IMR-90 (cell line): ENCODE data around the gene ADD2. TPM values are rescaled to one million over a fixed set of nuclear protein-coding genes. Genes with fewer than 3 reads are reported as not detected.

Experiments used
- ATAC-seq: fragments of 200-7000 bp; cut with Tn5 transposase; 2 replicates; pipeline ENCODE4 v1.9.1; 2020; ENCODE audit warnings: low read depth, mild to moderate bottlenecking, moderate library complexity
- BruUV-seq: library from RNA; stranded (reverse); fragments of 400-500 nt; replicated peaks from 2 replicates; lab custom pipeline; 2021; lab: Mats Ljungman, UMichigan
- CTCF ChIA-PET: fragments of 300-600 bp; formaldehyde crosslinking; extraction: SDS; loops from one replicate; lab custom pipeline; 2021; ENCODE audit warnings: antibody characterized with exemption; lab: Yijun Ruan, JAX
- POLR2A ChIA-PET: fragments of 300-600 bp; sonication (Branson Sonifier 250); formaldehyde crosslinking; loops from one replicate; lab custom pipeline; 2022; ENCODE audit warnings: antibody characterized with exemption; ENCODE audit not compliant: unreplicated experiment; lab: Charles Lee
- DNase-seq: peaks from one replicate; pipeline ENCODE4 v3.0.0; 2013
- H2AFZ ChIP-seq: replicated peaks from 2 replicates; pipeline ENCODE3; 2013; ENCODE audit warnings: low read length, mild to moderate bottlenecking; ENCODE audit not compliant: poor library complexity
- H2AK5ac ChIP-seq: 2 replicates; pipeline ENCODE4 v1.6.1; 2013; ENCODE audit warnings: low read depth, low read length, inconsistent platforms
- H2AK9ac ChIP-seq: replicated peaks from 2 replicates; pipeline ENCODE3; 2013; ENCODE audit warnings: mild to moderate bottlenecking, low read depth, low read length, moderate library complexity; ENCODE audit not compliant: poor library complexity
- H2BK120ac ChIP-seq: 2 replicates; pipeline ENCODE4 v1.6.1; 2013; ENCODE audit warnings: low read depth, low read length, inconsistent platforms
- H2BK15ac ChIP-seq: 3 replicates; pipeline ENCODE4 v1.6.1; 2013; ENCODE audit warnings: low read depth, low read length, inconsistent platforms
- H2BK20ac ChIP-seq: 2 replicates; pipeline ENCODE4 v1.6.1; 2013; ENCODE audit warnings: low read depth, mild to moderate bottlenecking, inconsistent platforms, low read length, moderate library complexity
- H2BK5ac ChIP-seq: 2 replicates; pipeline ENCODE4 v1.6.1; 2013; ENCODE audit warnings: mild to moderate bottlenecking, low read depth, low read length, inconsistent platforms; ENCODE audit not compliant: poor library complexity, severe bottlenecking
- H3K14ac ChIP-seq: replicated peaks from 2 replicates; pipeline ENCODE4 v1.6.1; 2013; ENCODE audit warnings: low read depth, low read length, inconsistent platforms
- H3K18ac ChIP-seq: 2 replicates; pipeline ENCODE4 v1.6.1; 2013; ENCODE audit warnings: low read depth, low read length, control low read depth
- H3K23ac ChIP-seq: 2 replicates; pipeline ENCODE4 v1.6.1; 2013; ENCODE audit warnings: low read depth, low read length, inconsistent platforms
- H3K27ac ChIP-seq: 2 replicates; pipeline ENCODE4 v1.5.1; 2013; ENCODE audit warnings: mild to moderate bottlenecking, control low read depth, low read length; ENCODE audit not compliant: insufficient read depth
- H3K27me3 ChIP-seq: 2 replicates; pipeline ENCODE4 v1.6.1; 2013; ENCODE audit warnings: low read length; ENCODE audit not compliant: control insufficient read depth, insufficient read depth
- H3K36me3 ChIP-seq: 2 replicates; pipeline ENCODE4 v1.6.1; 2013; ENCODE audit warnings: low read length, mixed read lengths; ENCODE audit not compliant: control insufficient read depth, insufficient read depth
- H3K4ac ChIP-seq: 2 replicates; pipeline ENCODE4 v1.6.1; 2013; ENCODE audit warnings: low read depth, low read length, inconsistent platforms
- H3K4me1 ChIP-seq: 2 replicates; pipeline ENCODE4 v1.6.1; 2013; ENCODE audit warnings: low read length, mixed read lengths; ENCODE audit not compliant: control insufficient read depth, insufficient read depth
- H3K4me2 ChIP-seq: 2 replicates; pipeline ENCODE4 v1.6.1; 2013; ENCODE audit warnings: low read depth, mild to moderate bottlenecking, control low read depth, low read length, moderate library complexity
- H3K4me3 ChIP-seq: 2 replicates; pipeline ENCODE4 v1.5.1; 2013; ENCODE audit warnings: low read depth, mild to moderate bottlenecking, control low read depth, low read length, moderate library complexity; ENCODE audit not compliant: insufficient read depth
- H3K56ac ChIP-seq: 2 replicates; pipeline ENCODE4 v1.6.1; 2013; ENCODE audit warnings: low read length, inconsistent platforms; ENCODE audit not compliant: insufficient read depth; ENCODE audit errors: extremely low read depth
- H3K79me1 ChIP-seq, 2 experiments: 2 replicates each; pipeline ENCODE4 v1.6.1; 2013; ENCODE audit warnings: low read length in 2 of 2, inconsistent platforms in 1 of 2, low read depth in 1 of 2
- H3K9ac ChIP-seq: 2 replicates; pipeline ENCODE4 v1.6.1; 2013; ENCODE audit warnings: low read depth, low read length, control low read depth
- H3K9me1 ChIP-seq: 2 replicates; pipeline ENCODE4 v1.6.1; 2013; ENCODE audit warnings: low read length, inconsistent platforms; ENCODE audit not compliant: insufficient read depth
- H3K9me3 ChIP-seq: 2 replicates; pipeline ENCODE4 v1.6.1; 2013; ENCODE audit warnings: low read length; ENCODE audit not compliant: control insufficient read depth, insufficient read depth
- H4K20me1 ChIP-seq: 2 replicates; pipeline ENCODE4 v1.6.1; 2013; ENCODE audit warnings: low read length, inconsistent platforms; ENCODE audit not compliant: insufficient read depth
- H4K5ac ChIP-seq: 2 replicates; pipeline ENCODE4 v1.6.1; 2013; ENCODE audit warnings: mild to moderate bottlenecking, low read depth, low read length, control low read depth
- H4K8ac ChIP-seq, 2 experiments: 2 replicates each; pipeline ENCODE4 v1.6.1; 2013; ENCODE audit warnings: low read depth in 2 of 2, low read length in 2 of 2, control low read depth in 1 of 2, inconsistent platforms in 1 of 2
- H4K91ac ChIP-seq: 2 replicates; pipeline ENCODE4 v1.6.1; 2013; ENCODE audit warnings: low read depth, low read length, inconsistent platforms; ENCODE audit not compliant: insufficient read depth
- BHLHE40 ChIP-seq: fragments of 150-350 bp; IDR thresholded peaks from 2 replicates; pipeline ENCODE4 v1.6.1; 2016; ENCODE audit warnings: mild to moderate bottlenecking, low read depth, low read length
- CEBPB ChIP-seq: IDR thresholded peaks from 2 replicates; pipeline ENCODE4 v1.6.1; 2012; ENCODE audit warnings: low read depth, low read length, improper control_type of control experiment
- CHD1 ChIP-seq: IDR thresholded peaks from 2 replicates; pipeline ENCODE4 v1.6.1; 2012; ENCODE audit warnings: low read depth, low read length, improper control_type of control experiment
- CTCF ChIP-seq: conservative IDR thresholded peaks from 2 replicates; pipeline ENCODE4 v1.5.1; 2012; ENCODE audit warnings: mild to moderate bottlenecking, low read depth, low read length, improper control_type of control experiment
- ELK1 ChIP-seq: fragments of 150-350 bp; IDR thresholded peaks from 2 replicates; pipeline ENCODE4 v1.6.1; 2016; ENCODE audit warnings: low read depth, mild to moderate bottlenecking, low read length, moderate library complexity, borderline replicate concordance
- FOS ChIP-seq: fragments of 150-350 bp; IDR thresholded peaks from 2 replicates; pipeline ENCODE4 v1.6.1; 2016; ENCODE audit warnings: low read depth, low read length
- MAFK ChIP-seq: IDR thresholded peaks from 2 replicates; pipeline ENCODE4 v1.6.1; 2012; ENCODE audit warnings: low read depth, low read length, improper control_type of control experiment
- MAZ ChIP-seq: IDR thresholded peaks from 2 replicates; pipeline ENCODE4 v1.6.1; 2012; ENCODE audit warnings: low read depth, mild to moderate bottlenecking, low read length, improper control_type of control experiment, moderate library complexity, borderline replicate concordance
- MXI1 ChIP-seq: IDR thresholded peaks from 2 replicates; pipeline ENCODE4 v1.6.1; 2012; ENCODE audit warnings: low read depth, mild to moderate bottlenecking, low read length, moderate library complexity, borderline replicate concordance
- NFE2L2 ChIP-seq: fragments of 150-350 bp; IDR thresholded peaks from 2 replicates; pipeline ENCODE4 v1.6.1; 2016; ENCODE audit warnings: low read depth, mild to moderate bottlenecking, low read length
- POLR2A ChIP-seq: IDR thresholded peaks from 2 replicates; pipeline ENCODE4 v1.6.1; 2012; ENCODE audit warnings: mild to moderate bottlenecking, low read depth, low read length
- RAD21 ChIP-seq: IDR thresholded peaks from 2 replicates; pipeline ENCODE4 v1.6.1; 2012; ENCODE audit warnings: low read length, improper control_type of control experiment
- RCOR1 ChIP-seq: IDR thresholded peaks from 2 replicates; pipeline ENCODE4 v1.6.1; 2012; ENCODE audit warnings: mild to moderate bottlenecking, low read length, improper control_type of control experiment; ENCODE audit not compliant: insufficient replicate concordance
- RFX5 ChIP-seq: IDR thresholded peaks from 2 replicates; pipeline ENCODE4 v1.8.0; 2012; ENCODE audit warnings: low read depth, mild to moderate bottlenecking, low read length, moderate library complexity
- SMC3 ChIP-seq: fragments of 150-350 bp; IDR thresholded peaks from 2 replicates; pipeline ENCODE4 v1.6.1; 2016; ENCODE audit warnings: low read depth, mild to moderate bottlenecking, antibody characterized with exemption, low read length, moderate library complexity
- USF2 ChIP-seq: fragments of 150-350 bp; IDR thresholded peaks from 2 replicates; pipeline ENCODE4 v1.6.1; 2017; ENCODE audit warnings: mild to moderate bottlenecking, antibody characterized with exemption, low read length, low read depth
- WGBS, 2 experiments: methylation state at CpG; one replicate each; pipeline versions ENCODE4 v1.1.5 to v1.1.7; 2013; ENCODE audit warnings: missing lambda C conversion rate in 2 of 2; ENCODE audit not compliant: insufficient read length in 1 of 2; ENCODE audit errors: extremely low coverage in 2 of 2; 5-methylcytosine and 5-hydroxymethylcytosine counted together
- dilution Hi-C: fragments of 300-500 bp; cut with HindIII; formaldehyde crosslinking; loops from one replicate; pipeline ENCODE4 v1.14.3; 2018; ENCODE audit warnings: low sequenced_read_pairs; ENCODE audit not compliant: unreplicated experiment
- in situ Hi-C: fragments of 300-500 bp; cut with MboI; formaldehyde crosslinking; loops from 3 replicates; pipeline ENCODE4 v1.14.3; 2019; ENCODE audit warnings: low sequenced_read_pairs, inconsistent platforms, mixed read lengths
- intact Hi-C: fragments of 100-400 bp; cut with micrococcal nuclease; formaldehyde crosslinking; loops from 2 replicates; pipeline ENCODE4 v1.10.0; 2022
- polyA plus RNA-seq, 3 experiments: library from polyadenylated mRNA; depleted of rRNA; stranded (reverse); fragments of >200 nt; gene quantifications; 2 replicates each; pipeline ENCODE4 v1.2.3, GENCODE V29; 2012; ENCODE audit warnings: low replicate concordance in 1 of 3
- total RNA-seq: library from RNA; depleted of rRNA; stranded (reverse); fragments of >200 nt; gene quantifications from 2 replicates; pipeline ENCODE4 v1.2.3, GENCODE V29; 2012

The ADD2 gene
- total and polyA plus RNA-seq, 2 of the 4 experiments (the other 2 are of a cell fraction), result not detected

GRCh38 chr2:70718241-70718640, 49.8 kb downstream of the ADD2 start:
- in situ Hi-C loops, result no loop called here
- no TSS peak for BruUV-seq
- Histone ChIP-seq H4K91ac (no peak overlapping the region), H4K5ac (no peak overlapping the region), H3K4me1 (no peaks in the 10 kb centered on the region), H2BK15ac (no peak overlapping the region), H3K4me2 (no peak overlapping the region), H2BK120ac (no peak overlapping the region), H4K8ac (no peak overlapping the region), H3K9me1 (no peaks in the 10 kb centered on the region), H3K4ac (no peak overlapping the region), H2BK20ac (no peak overlapping the region), H3K18ac (no peak overlapping the region), H3K36me3 (no peaks in the 10 kb centered on the region), H3K9me3 (no peaks in the 10 kb centered on the region), H3K27ac (no peak overlapping the region), H2AFZ (no peak overlapping the region), H2AK9ac (no peak overlapping the region), H4K20me1 (no peaks in the 10 kb centered on the region), H2BK5ac (no peak overlapping the region), H3K9ac (no peak overlapping the region), H2AK5ac (no peak overlapping the region), H3K27me3 (0 out of 2 replicates have a peak, but pooled peaks cover 3% of the 10 kb centered on the region), H3K79me1 (no peaks in the 10 kb centered on the region), H3K4me3 (no peak overlapping the region), H3K56ac (no peak overlapping the region), H3K23ac (no peak overlapping the region), H3K14ac (no peak overlapping the region)
- POLR2A ChIA-PET, result no interaction called here
- ATAC-seq (no peak), DNase-seq (no peak)
- CTCF ChIA-PET, result no interaction called here
- dilution Hi-C loops, result no loop called here
- TF ChIP-seq BHLHE40 (no peak), USF2 (no peak), FOS (no peak), RFX5 (no peak), RCOR1 (no peak), POLR2A (no peak), MAZ (no peak), ELK1 (no peak), MAFK (no peak), CEBPB (no peak), SMC3 (no peak), RAD21 (no peak), MXI1 (no peak), NFE2L2 (no peak), CHD1 (no peak), CTCF (no peak)
- WGBS, 2 experiments, result no CpG with 5 or more reads among the region's 2 CpGs
- intact Hi-C loops, result no loop called here
